H9 (cell line): ENCODE measurements around the gene INPP4A. TPM values are rescaled to one million over a fixed set of nuclear protein-coding genes. Genes with fewer than 3 reads are reported as not detected.

Experiments used
- DNase-seq: peaks from one replicate; pipeline ENCODE4 v3.0.0-alpha.2; 2017
- H2AFZ ChIP-seq: one replicate; pipeline ENCODE4 v1.6.1; 2013; ENCODE audit warnings: mild to moderate bottlenecking, low read length, control low read depth, moderate library complexity
- H2AK5ac ChIP-seq: 2 replicates; pipeline ENCODE4 v1.6.1; 2013; ENCODE audit warnings: low read length, control low read depth, mixed read lengths; ENCODE audit not compliant: insufficient read length
- H2BK120ac ChIP-seq: one replicate; pipeline ENCODE4 v1.6.1; 2013; ENCODE audit warnings: low read depth, mild to moderate bottlenecking, low read length, control low read depth, inconsistent platforms; ENCODE audit not compliant: poor library complexity, severe bottlenecking
- H2BK12ac ChIP-seq: 2 replicates; pipeline ENCODE4 v1.6.1; 2013; ENCODE audit warnings: low read length, control low read depth, mixed read lengths, low read depth; ENCODE audit not compliant: insufficient read length
- H2BK15ac ChIP-seq: 2 replicates; pipeline ENCODE4 v1.6.1; 2013; ENCODE audit warnings: low read depth, low read length, control low read depth
- H2BK20ac ChIP-seq: one replicate; pipeline ENCODE4 v1.6.1; 2013; ENCODE audit warnings: low read depth, mild to moderate bottlenecking, low read length, control low read depth, inconsistent platforms; ENCODE audit not compliant: poor library complexity, severe bottlenecking
- H2BK5ac ChIP-seq: 2 replicates; pipeline ENCODE4 v1.6.1; 2013; ENCODE audit warnings: low read length, control low read depth, mixed read lengths; ENCODE audit not compliant: insufficient read length
- H3K14ac ChIP-seq: 2 replicates; pipeline ENCODE4 v1.6.1; 2013; ENCODE audit warnings: low read length, control low read depth; ENCODE audit not compliant: insufficient read depth
- H3K18ac ChIP-seq: 2 replicates; pipeline ENCODE4 v1.6.1; 2013; ENCODE audit warnings: low read depth, mild to moderate bottlenecking, mixed read lengths, low read length, control low read depth; ENCODE audit not compliant: insufficient read length
- H3K23ac ChIP-seq: 2 replicates; pipeline ENCODE4 v1.6.1; 2013; ENCODE audit warnings: low read length, control low read depth, mixed read lengths, low read depth; ENCODE audit not compliant: insufficient read length
- H3K23me2 ChIP-seq: 2 replicates; pipeline ENCODE4 v1.6.1; 2013; ENCODE audit warnings: low read depth, mild to moderate bottlenecking, mixed read lengths, low read length, control low read depth; ENCODE audit not compliant: insufficient read length, poor library complexity, severe bottlenecking
- H3K27ac ChIP-seq: 2 replicates; pipeline ENCODE4 v1.5.1; 2013; ENCODE audit warnings: low read length, control low read depth, mixed read lengths, low read depth; ENCODE audit not compliant: insufficient read length
- H3K27me3 ChIP-seq: 2 replicates; pipeline ENCODE4 v1.6.1; 2013; ENCODE audit warnings: low read length, control low read depth, inconsistent platforms; ENCODE audit not compliant: insufficient read depth
- H3K4ac ChIP-seq: 2 replicates; pipeline ENCODE4 v1.6.1; 2013; ENCODE audit warnings: low read depth, mild to moderate bottlenecking, control low read depth, inconsistent platforms, low read length, moderate library complexity
- H3K4me1 ChIP-seq: 2 replicates; pipeline ENCODE4 v1.6.1; 2013; ENCODE audit warnings: low read length, control low read depth, inconsistent platforms; ENCODE audit not compliant: insufficient read depth
- H3K4me2 ChIP-seq: 2 replicates; pipeline ENCODE4 v1.6.1; 2013; ENCODE audit warnings: low read length, control low read depth, mixed read lengths; ENCODE audit not compliant: insufficient read length, insufficient read depth
- H3K56ac ChIP-seq: 2 replicates; pipeline ENCODE4 v1.6.1; 2013; ENCODE audit warnings: low read depth, mild to moderate bottlenecking, mixed read lengths, low read length, control low read depth; ENCODE audit not compliant: insufficient read length
- H3K79me1 ChIP-seq: 2 replicates; pipeline ENCODE4 v1.6.1; 2013; ENCODE audit warnings: low read depth, mild to moderate bottlenecking, moderate library complexity, low read length, control low read depth, inconsistent platforms; ENCODE audit not compliant: insufficient read depth, poor library complexity, severe bottlenecking
- H3K79me2 ChIP-seq: 2 replicates; pipeline ENCODE4 v1.6.1; 2013; ENCODE audit warnings: low read length, control low read depth, inconsistent platforms; ENCODE audit not compliant: insufficient read depth
- H3K9ac ChIP-seq: 2 replicates; pipeline ENCODE4 v1.6.1; 2013; ENCODE audit warnings: low read length, control low read depth, mixed read lengths; ENCODE audit not compliant: insufficient read length; ENCODE audit errors: extremely low read depth
- H3K9me3 ChIP-seq: one replicate; pipeline ENCODE4 v1.6.1; 2013; ENCODE audit warnings: low read depth, low read length, inconsistent platforms; ENCODE audit not compliant: control insufficient read depth
- H3T11ph ChIP-seq: one replicate; pipeline ENCODE4 v1.6.1; 2013; ENCODE audit warnings: mild to moderate bottlenecking, low read length, control low read depth, inconsistent platforms
- H4K20me1 ChIP-seq: one replicate; pipeline ENCODE4 v1.6.1; 2013; ENCODE audit not compliant: control insufficient read depth, insufficient read length, insufficient read depth
- H4K5ac ChIP-seq: 2 replicates; pipeline ENCODE4 v1.6.1; 2013; ENCODE audit warnings: low read depth, mild to moderate bottlenecking, mixed read lengths, low read length, control low read depth; ENCODE audit not compliant: insufficient read length
- H4K8ac ChIP-seq: replicated peaks from 2 replicates; pipeline ENCODE4 v1.6.1; 2013; ENCODE audit warnings: low read length, control low read depth, mixed read lengths, low read depth; ENCODE audit not compliant: insufficient read length
- H4K91ac ChIP-seq: 2 replicates; pipeline ENCODE4 v1.6.1; 2013; ENCODE audit warnings: low read depth, mild to moderate bottlenecking, moderate library complexity, mixed read lengths, low read length, control low read depth; ENCODE audit not compliant: insufficient read length
- H3K27ac Mint-ChIP-seq, 3 experiments: 2 replicates in 2 of 3; 3 replicates in 1 of 3; pipeline ENCODE4 v1.8.0; 2020 to 2021; ENCODE audit warnings: mixed read lengths in 3 of 3, mild to moderate bottlenecking in 1 of 3, moderate library complexity in 1 of 3
- H3K27me3 Mint-ChIP-seq: 2 replicates; pipeline ENCODE4 v1.8.0; 2021; ENCODE audit warnings: low read depth, mild to moderate bottlenecking, moderate library complexity, mixed read lengths
- H3K36me3 Mint-ChIP-seq, 3 experiments: 2 replicates in 2 of 3; 3 replicates in 1 of 3; pipeline ENCODE4 v1.8.0; 2020 to 2021; ENCODE audit warnings: low read depth in 3 of 3, mixed read lengths in 3 of 3; ENCODE audit not compliant: insufficient read depth in 1 of 3
- H3K4me1 Mint-ChIP-seq, 2 experiments: 2 replicates each; pipeline ENCODE4 v1.8.0; 2020; ENCODE audit warnings: mixed read lengths in 2 of 2
- H3K4me3 Mint-ChIP-seq, 2 experiments: 2 replicates in 1 of 2; 3 replicates in 1 of 2; pipeline ENCODE4 v1.8.0; 2020 to 2021; ENCODE audit warnings: mild to moderate bottlenecking in 2 of 2, mixed read lengths in 2 of 2, moderate library complexity in 1 of 2
- H3K9me3 Mint-ChIP-seq, 2 experiments: 2 replicates in 1 of 2; 3 replicates in 1 of 2; pipeline ENCODE4 v1.8.0; 2020; ENCODE audit warnings: mild to moderate bottlenecking in 2 of 2, mixed read lengths in 2 of 2, moderate library complexity in 1 of 2
- WGBS: extraction: QIAGEN DNeasy Blood & Tissue Kit; methylation state at CpG from one replicate; pipeline ENCODE4 v1.1.7; 2013; ENCODE audit warnings: missing lambda C conversion rate, low lambda C conversion rate, mixed read lengths; ENCODE audit not compliant: insufficient read length; ENCODE audit errors: extremely low coverage; 5-methylcytosine and 5-hydroxymethylcytosine counted together
- total RNA-seq: library from RNA; stranded (reverse); gene quantifications from 2 replicates; pipeline ENCODE4 v1.2.1, GENCODE V29; 2021
- TF ChIP-seq, protein P1 (sequence below): fragments of 200-600 bp; sonication (generic); conservative IDR thresholded peaks from 3 replicates; pipeline ENCODE4 v1.8.0; 2021; ENCODE audit warnings: antibody characterized with exemption, mild to moderate bottlenecking

The INPP4A gene
- total RNA-seq, 1 experiment from 2014 or later = 55.2 TPM

DNA sequence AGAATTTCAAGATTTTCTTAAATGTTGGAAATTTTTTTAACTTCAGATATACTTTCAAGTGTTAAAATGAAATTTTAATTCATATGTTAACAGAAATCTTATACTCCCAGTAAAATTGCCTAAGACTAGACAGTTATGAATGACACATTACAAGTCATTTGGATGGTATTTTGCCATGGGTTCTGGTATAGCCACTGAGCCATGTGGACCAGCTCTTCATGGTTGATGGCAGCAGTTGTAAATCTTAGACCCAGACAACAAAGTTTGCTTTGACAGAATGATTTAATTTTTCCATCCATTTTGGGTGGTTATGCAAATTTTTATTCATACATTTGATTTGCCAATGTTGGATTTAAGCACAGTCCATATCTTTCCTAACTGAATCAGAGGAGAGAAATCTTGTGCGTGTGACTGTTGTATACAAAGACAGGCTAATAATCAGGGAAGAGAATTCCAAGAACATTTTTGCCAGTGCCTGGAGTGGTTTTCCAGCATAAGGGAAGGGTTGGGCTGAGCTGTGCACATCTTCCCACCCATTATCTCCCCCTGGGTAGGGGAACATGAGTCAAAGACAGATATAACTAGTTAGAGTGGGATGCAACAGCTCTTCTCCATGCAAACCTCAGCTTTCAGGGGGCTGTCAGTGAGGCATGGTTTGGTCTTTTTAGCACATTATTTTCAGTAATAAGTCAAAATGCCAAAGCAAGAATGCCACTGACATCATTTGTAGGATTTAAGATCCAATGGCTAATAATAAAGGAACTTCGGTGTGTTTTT, 28.1 kb upstream of the INPP4A start:
- peaks cover 0 to 6% of the 10 kb centered on the region in 2 experiments; a peak in 2 of 4 replicates for H3K4me1 Mint-ChIP-seq
- TF ChIP-seq, protein P1, sequence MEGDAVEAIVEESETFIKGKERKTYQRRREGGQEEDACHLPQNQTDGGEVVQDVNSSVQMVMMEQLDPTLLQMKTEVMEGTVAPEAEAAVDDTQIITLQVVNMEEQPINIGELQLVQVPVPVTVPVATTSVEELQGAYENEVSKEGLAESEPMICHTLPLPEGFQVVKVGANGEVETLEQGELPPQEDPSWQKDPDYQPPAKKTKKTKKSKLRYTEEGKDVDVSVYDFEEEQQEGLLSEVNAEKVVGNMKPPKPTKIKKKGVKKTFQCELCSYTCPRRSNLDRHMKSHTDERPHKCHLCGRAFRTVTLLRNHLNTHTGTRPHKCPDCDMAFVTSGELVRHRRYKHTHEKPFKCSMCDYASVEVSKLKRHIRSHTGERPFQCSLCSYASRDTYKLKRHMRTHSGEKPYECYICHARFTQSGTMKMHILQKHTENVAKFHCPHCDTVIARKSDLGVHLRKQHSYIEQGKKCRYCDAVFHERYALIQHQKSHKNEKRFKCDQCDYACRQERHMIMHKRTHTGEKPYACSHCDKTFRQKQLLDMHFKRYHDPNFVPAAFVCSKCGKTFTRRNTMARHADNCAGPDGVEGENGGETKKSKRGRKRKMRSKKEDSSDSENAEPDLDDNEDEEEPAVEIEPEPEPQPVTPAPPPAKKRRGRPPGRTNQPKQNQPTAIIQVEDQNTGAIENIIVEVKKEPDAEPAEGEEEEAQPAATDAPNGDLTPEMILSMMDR = no peak
- H3K27me3 Mint-ChIP-seq = peaks cover 4% of the 10 kb centered on the region; the same call in 1 of the 2 replicates
- no peak for DNase-seq
- H2AK5ac ChIP-seq = no peak overlapping the region
- H4K20me1 ChIP-seq = no peaks in the 10 kb centered on the region
- peaks cover 12% of the 10 kb centered on the region for H3K9me3 ChIP-seq
- no peak overlapping the region for H4K5ac ChIP-seq
- H3K4me2 ChIP-seq = no peak overlapping the region
- no peak overlapping the region for H3K14ac ChIP-seq
- H3K79me2 ChIP-seq = no peaks in the 10 kb centered on the region
- no peak overlapping the region for H3K27ac Mint-ChIP-seq
- no peak overlapping the region for H2BK120ac ChIP-seq
- no peak overlapping the region for H4K91ac ChIP-seq
- no peak overlapping the region for H2BK20ac ChIP-seq
- no peak overlapping the region for H2BK12ac ChIP-seq
- no peaks in the 10 kb centered on the region for H3K79me1 ChIP-seq
- no peak overlapping the region for H3T11ph ChIP-seq
- H2BK15ac ChIP-seq = no peak overlapping the region
- no peak overlapping the region for H3K27ac ChIP-seq
- H3K9me3 Mint-ChIP-seq = peaks cover 33 to 34% of the 10 kb centered on the region in 2 experiments
- H2BK5ac ChIP-seq = no peak overlapping the region
- H3K4me1 ChIP-seq = no peaks in the 10 kb centered on the region
- H3K36me3 Mint-ChIP-seq = peaks cover 19 to 32% (median 20%) of the 10 kb centered on the region in 3 experiments
- no peak overlapping the region for H4K8ac ChIP-seq
- no peak overlapping the region for H2AFZ ChIP-seq
- no peak overlapping the region for H3K23ac ChIP-seq
- H3K23me2 ChIP-seq = no peaks in the 10 kb centered on the region
- H3K4me3 Mint-ChIP-seq = no peak overlapping the region
- no peak overlapping the region for H3K9ac ChIP-seq
- no peak overlapping the region for H3K4ac ChIP-seq
- H3K18ac ChIP-seq = no peak overlapping the region
- no CpG with 5 or more reads among the region's 2 CpGs for WGBS
- H3K27me3 ChIP-seq = no peaks in the 10 kb centered on the region
- H3K56ac ChIP-seq = no peak overlapping the region
